NCI-H1694 (cell line): Measurements from ENCODE around the gene CIB1.
"Not testable (repeated sequence)": the region's sequence is repeated elsewhere in the genome, so short reads cannot be mapped to it uniquely, and the experiment has no call there.

Experiments
- DNase-seq: peaks from one replicate; lab custom pipeline; 2025; lab: John Stamatoyannopoulos, UW

CIB1 gene

DNA sequence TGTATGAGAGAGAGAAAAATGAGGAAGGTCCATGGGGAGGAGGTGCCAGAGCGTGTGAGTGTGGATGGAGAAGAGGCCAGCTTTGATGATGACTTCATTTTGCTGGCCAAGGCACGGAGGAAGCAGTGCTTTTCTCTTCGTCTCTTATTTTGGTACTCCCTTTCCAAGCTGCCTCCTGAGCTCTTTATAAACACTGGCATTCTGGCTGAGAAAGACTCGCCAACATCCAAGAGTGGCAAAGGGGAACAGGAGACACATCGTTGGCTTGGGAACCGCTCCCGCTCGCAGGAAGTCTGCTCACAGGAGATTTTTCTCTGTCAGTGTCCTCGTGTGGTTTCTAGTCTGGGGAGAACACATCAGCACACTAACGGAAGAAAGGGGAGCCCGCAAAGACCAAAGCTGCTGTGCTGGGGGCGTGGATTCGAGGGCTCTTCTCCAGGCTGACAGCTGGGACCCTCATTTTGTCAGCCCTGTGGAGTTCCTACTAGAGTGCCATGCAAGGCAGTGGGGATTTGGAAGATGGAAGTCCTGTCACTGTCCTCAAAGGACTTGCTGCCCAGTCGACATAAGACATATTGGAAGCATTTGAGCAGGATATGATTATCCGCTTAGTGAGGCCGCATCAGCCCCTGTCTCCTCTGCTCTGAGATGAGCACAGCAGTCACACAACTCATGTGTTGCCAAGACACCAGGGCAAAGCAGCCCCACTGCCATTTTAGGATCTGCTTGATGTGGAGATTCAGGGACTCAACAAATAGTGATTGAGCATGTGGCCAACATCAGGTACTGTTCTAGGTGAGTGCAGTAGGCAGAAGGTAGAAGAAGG is 40.6 kb downstream of the CIB1 start:
- DNase-seq, result no peak

DNA sequence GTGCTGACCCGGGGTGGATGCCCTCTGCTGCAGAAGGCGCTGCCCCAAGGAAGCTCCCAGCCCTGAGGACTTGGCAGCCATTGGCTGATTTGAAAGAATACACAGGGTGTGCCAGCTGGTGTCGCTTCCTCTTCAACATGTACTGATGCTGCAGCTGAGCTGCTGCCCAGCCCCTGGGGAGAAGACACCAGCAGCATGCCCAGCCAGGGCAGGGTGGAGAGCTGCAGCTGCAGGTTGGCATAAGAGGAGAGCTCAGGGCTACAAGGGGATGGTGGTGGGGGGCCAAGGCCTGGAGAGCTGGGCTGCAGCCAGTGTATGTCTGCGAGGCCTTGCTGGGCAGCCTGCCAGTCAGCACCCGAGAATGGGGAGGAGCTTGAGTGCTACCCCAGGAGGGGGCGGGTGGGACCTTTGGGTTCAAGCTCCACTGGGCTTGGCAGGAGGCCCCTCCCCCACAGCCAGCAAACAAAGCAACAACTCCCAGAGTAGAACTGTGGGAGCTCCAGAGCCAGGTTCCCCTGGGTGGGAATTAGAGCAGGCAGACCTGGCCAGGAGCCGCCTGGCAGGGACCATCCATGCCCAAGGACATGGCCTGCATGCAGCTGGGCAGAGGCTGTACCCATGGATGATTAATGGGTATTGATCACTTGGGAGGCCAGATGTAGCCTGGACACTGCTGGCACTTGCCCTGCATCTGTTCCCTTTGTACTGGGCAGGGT is 41.8 kb downstream of the CIB1 start:
- DNase-seq, result peak; percentile 89

DNA sequence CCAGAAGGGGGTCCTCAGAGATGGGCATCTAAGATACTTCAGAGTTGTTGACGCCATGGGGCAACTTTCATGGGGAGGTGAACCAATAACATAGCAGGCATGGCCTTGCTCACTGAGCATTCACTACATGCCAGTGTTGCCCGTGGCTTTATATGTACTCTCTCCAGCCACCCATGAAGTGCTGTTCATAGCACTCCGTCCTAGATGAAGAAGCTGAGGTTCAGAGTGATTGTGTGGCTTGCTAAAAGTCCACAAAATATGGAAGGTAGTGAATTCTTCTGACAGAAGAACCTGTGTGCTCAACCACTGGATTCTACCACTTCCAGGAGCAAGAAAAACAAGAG is 42.4 kb downstream of the CIB1 start:
- no peak for DNase-seq

DNA sequence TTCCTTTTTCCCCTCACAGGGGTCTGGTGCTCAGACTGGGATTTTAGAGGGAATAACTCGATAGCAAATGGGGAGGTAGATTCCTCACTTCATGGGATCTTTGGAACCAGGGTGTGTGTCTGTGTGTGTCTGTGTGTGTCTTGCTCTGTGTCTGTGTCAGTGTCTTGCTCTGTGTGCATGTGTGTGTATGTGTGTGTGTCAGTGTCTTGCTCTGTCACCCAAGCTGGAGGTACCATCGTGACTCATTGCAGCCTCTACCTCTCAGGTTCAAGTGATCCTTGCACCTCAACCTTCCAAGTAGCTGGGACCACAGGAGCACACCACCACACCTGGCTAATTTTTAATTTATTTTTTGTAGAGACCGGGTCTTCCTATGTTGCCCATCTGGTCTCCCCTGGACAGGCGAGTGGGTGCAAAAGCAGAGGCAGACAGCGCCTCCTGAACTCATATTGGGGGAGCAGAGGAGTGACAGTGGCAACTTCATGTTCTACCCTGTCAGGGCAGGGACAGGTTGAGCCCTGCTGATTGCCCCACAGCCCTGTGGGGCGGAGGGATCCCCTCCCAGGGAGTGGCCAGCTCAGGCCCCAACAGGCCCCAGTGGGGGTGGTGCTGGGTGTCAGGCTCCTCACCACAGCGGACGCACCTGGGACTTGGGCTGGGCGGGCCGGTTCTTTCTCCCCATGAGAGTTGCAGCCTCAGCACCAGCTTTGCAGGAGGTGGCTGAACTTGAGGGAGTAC is 43.0 kb downstream of the CIB1 start:
- DNase-seq, result no peak

DNA sequence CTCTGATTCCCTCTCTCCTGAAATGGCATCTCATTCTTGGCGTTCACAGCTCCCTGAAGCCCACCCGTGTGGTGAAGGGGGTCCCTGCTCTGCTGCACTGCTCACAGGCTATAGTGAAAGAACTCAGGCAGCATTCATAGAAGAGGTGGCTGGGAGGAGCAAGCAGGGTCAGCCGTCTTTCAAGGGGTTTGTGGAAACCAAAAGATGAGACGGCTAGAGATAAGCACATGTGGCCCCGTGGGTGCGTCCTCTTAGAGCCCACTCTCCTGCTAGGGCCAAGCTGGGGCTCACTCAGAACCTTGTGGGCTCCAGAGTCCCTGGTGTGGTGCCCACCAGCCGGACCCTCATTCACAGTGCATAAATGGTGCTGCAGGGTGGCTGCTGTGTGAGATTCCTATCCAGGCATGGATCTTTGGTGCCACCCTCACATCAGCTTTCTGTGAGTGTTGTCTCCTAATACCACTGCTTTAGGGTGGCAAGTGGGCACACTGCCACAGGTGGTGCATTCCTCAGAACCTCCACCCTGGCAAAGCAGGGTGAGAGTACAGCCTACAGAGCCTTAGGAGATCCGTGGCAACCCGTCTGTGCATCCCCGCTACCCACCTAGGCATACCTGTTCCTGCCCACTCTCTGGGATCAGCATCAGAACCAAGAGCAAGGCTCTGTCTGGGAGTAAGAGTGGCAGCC is 43.8 kb downstream of the CIB1 start:
- no peak for DNase-seq

DNA sequence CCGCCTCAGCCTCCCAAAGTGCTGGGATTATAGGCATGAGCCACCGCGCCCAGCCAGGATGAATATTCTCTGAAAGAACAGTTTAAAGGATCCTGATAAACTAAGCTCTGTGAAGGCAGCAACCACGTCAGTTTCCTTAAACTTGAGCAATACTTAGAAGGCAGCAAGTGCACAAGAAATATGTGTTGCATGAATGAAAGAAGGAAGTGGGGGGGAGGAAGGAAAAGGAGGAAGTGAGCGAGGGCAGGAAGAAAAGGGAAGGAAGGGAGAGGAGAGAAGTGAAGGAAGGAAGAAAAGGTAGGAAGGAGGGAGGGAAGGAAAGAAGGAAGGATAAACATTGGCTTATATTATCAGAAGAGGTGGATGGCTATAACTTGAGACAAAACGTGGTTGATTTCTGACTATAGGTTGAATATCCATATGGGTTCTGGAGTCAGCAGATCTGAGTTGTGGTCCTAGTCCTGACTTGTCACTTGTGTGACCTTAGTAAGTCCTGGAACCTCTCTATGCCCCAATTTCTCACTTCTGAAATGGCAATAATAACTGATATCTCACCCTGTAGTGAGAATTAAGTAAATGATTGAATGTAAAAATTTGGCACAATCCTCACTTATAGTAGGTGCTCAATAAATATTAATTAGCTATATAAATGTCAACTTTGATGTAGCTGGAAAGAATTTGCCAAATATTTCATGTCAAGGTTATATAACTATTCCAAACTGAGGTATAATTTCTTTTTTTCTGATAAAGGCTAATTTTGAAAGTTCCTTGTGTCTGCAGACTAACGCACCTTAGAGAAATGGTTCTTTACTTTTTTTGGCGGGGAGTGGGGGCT is 44.6 kb downstream of the CIB1 start:
- no peak for DNase-seq

DNA sequence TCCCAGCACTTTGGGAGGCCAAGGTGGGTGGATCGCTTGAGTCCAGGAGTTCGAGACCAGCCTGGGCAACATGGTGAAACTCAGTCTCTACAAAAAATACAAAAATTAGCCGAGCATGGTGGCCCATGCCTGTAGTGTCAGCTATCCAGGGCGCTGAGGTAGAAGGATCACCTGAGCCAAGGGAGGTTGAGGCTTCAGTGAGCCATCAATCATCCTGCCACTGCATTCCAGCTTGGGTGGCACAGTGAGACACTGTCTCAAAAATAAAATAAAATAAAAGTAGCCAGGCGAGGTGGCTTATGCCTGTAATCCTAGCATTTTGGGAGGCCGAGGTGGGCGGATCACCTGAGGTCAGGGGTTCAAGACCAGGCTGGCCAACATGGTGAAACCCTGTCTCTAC is 45.7 kb downstream of the CIB1 start:
- DNase-seq, result not testable (repeated sequence)

DNA sequence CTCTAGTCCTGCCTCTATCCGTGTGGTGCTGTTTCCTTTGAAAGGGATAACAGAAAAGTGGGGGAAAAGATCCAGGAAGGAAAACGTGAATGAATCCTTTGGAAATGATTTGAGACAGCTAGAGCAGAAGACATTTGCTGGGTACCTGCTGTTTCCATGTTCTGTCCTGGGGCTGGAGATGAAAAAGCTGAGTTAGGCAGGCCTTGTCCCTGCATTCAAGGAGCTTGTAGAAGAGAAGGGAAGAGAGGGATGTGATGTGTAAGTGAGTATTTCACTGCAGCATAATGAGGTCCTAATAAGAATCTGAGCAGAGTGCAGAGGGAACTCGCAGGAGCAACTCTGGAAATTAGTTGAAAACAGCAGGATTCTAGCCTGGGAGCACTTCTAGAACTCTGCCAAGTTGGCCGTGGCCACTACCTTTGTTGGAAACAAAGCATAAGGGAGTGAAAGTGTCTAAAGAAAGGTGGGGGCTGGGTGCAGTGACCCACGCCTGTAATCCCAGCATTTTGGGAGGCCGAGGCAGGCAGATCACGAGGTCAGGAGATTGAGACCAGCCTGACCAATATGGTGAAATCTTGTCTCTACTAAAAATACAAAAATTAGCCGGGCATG is 46.4 kb downstream of the CIB1 start:
- no peak for DNase-seq

DNA sequence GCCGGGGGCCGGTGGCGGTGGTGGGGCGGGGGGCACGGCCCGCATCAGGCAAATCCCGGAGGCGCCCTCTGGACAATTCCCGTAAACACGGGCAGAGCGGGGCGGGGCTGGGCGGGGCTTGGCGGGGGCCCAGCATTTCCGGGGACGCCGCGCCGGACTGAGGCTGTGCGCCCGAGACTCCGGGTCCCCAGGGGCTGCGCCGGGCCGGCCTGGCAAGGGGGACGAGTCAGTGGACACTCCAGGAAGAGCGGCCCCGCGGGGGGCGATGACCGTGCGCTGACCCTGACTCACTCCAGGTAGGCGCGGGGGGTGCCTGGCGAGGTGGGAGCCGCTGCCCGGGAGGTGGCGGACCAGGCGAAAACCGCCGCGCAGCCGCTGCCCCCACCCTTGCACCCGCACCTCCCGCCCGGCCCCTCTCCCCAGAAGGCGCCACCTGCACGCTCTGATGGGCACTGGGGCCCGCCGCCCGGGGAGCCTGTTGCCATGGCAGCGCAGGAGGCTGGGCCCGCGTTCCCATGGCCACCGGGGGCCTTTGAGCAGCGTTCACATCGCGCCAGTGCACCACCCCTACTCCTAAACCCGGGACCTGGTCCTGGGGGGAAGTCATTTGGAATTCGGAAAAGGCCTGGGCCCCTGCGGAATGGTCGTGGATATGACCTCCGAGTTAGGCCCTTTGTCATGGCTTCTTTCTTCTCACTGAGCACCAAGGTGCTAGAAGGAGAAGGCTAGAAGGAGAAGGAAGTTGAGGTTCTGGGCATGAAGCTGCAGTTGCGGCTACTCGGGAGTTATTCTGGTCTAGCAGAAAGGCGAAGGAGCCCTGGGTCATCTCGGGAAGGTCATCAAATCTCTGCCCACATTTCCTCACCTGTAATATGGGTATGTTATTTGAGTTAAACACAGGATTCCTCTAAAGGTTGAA is 48.7 kb downstream of the CIB1 start:
- no peak for DNase-seq

DNA sequence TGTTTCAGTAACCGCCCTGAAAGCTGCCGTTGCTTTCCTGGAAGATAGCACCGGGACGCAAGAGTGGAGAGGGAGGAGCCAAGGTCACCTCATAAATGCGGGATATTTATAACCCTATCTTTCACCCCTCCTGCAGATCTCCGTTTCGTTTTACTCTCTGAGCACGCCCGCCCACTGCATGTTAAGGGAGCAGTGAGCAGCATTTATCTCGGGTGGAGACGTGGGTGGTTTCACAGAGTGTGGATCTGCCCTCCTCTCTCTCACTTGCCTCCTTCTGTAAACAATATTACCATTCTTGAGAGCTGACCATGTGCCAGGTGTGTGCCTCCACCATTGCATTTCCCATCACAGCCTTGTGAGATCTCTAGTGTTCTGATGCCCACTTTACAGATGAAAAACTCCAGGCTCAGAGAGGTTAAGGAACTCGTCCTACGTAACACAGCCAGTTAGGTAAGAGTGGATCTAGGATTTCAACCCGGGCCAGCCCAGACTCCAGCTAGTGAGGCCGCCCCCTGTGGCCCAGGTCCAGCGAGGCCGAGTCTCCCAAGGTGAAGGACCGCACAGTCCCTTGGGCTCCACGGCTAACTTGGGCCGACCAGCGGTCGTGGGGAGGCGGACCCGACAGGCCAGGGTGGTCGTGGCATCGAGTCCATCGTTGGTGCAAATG is 49.5 kb downstream of the CIB1 start:
- no peak for DNase-seq

DNA sequence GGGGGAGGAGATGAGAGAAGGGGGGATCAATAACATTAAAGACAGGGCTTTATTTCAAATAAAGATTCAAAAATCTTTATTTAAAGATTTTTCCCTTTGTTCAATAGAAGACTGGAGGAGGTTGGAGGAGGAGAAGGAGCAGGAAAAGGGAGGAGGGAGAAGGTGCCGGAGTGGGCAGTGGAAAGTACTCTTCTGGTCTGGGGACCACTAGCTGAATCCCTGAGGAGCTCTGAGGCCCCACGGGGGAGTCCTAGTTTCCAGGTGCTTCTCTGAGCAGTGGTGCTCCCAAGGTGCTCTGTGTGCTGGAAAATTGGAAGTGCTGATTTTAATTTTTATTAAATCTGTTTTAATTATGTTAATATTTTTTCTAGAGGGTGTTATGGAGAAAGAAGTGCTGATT is 52.0 kb downstream of the CIB1 start:
- DNase-seq, result no peak
